GM13977 (cell line): Measurements from ENCODE around the gene SUN5.

Experiments
- DNase-seq: peaks from one replicate; pipeline ENCODE4 v3.0.0; 2012; ENCODE audit warnings: low spot score
- in situ Hi-C: fragments of 300-500 bp; cut with MboI; formaldehyde crosslinking; loops from one replicate; pipeline ENCODE4 v1.12.0; 2022; ENCODE audit warnings: low sequenced_read_pairs, low pct_unique_long_range_greater_than_20kb, mixed read lengths, inconsistent platforms; ENCODE audit not compliant: unreplicated experiment
- TF ChIP-seq, protein P1 (sequence below): IDR thresholded peaks from 2 replicates; pipeline ENCODE4 v1.5.1; 2012; ENCODE audit warnings: mild to moderate bottlenecking, control low read depth; ENCODE audit not compliant: insufficient read depth; ENCODE audit errors: extremely low read depth, missing control alignments

The SUN5 gene

DNA sequence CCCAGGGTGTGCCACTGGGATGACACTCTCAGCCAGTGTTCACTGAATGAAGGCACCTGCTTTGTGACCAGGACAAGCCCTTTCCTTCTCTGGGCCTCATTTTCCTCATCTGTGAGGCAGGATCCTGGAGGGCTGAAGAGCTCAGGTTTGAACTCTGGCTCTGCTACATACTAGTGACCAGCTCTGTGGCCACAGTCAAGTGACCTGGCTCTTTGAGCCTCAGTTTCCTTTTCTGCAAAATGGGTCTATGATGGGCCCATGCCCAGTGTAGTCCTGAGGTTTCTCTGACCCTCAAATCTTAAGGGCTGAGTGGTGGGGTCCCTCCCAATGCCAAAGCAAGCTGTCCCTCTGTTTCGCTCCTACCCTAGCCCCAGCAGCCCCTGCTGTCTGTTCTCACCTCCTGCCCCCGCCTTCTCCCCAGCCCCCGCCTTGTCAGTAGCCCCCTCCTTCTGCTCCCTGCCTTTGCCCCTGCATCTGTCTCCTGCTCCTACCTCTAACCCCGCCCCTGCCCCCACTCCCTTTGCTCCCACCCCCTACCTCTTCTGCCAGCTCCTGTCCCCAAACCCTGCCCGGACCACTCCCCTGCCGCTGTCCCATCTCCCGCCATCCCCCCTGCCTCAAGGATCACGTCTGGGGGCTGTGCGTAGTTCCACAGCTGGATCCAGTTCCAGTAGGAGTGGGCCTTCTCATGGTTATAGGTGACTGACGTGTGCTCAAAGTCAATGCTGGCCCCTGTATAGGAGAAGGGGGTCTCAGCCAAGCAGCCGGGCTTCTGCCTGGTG is 17.0 kb downstream of the SUN5 start:
- in situ Hi-C loops, result no loop called here
- TF ChIP-seq, protein P1, sequence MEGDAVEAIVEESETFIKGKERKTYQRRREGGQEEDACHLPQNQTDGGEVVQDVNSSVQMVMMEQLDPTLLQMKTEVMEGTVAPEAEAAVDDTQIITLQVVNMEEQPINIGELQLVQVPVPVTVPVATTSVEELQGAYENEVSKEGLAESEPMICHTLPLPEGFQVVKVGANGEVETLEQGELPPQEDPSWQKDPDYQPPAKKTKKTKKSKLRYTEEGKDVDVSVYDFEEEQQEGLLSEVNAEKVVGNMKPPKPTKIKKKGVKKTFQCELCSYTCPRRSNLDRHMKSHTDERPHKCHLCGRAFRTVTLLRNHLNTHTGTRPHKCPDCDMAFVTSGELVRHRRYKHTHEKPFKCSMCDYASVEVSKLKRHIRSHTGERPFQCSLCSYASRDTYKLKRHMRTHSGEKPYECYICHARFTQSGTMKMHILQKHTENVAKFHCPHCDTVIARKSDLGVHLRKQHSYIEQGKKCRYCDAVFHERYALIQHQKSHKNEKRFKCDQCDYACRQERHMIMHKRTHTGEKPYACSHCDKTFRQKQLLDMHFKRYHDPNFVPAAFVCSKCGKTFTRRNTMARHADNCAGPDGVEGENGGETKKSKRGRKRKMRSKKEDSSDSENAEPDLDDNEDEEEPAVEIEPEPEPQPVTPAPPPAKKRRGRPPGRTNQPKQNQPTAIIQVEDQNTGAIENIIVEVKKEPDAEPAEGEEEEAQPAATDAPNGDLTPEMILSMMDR, result no peak
- no peak for DNase-seq

- in situ Hi-C loops, result no loop called here
- TF ChIP-seq, protein P1, result no peak
- no peak for DNase-seq
Observed at GRCh38 chr20:32986331-32986966, 17.8 kb downstream of the SUN5 start.

GRCh38 chr20:32985596-32985995 is 18.6 kb downstream of the SUN5 start:
- TF ChIP-seq, protein P1, result no peak
- in situ Hi-C loops, result no loop called here
- DNase-seq, result no peak

- in situ Hi-C loops, result no loop called here
- no peak for DNase-seq
- TF ChIP-seq, protein P1, result no peak
Observed at GRCh38 chr20:32984631-32985354, 19.4 kb downstream of the SUN5 start.

- TF ChIP-seq, protein P1, result no peak
- in situ Hi-C loops, result no loop called here
- DNase-seq, result no peak
Observed at GRCh38 chr20:32984196-32984595, 20.0 kb downstream of the SUN5 start.

GRCh38 chr20:32983459-32984112 is 20.6 kb downstream of the SUN5 start:
- TF ChIP-seq, protein P1, result no peak
- in situ Hi-C loops, result no loop called here
- DNase-seq, result no peak
